Measurements from ENCODE around the gene NRDE2. TPM values are rescaled to one million over a fixed set of nuclear protein-coding genes. Genes with fewer than 3 reads are reported as not detected.
"Not testable (repeated sequence)": the region's sequence is repeated elsewhere in the genome, so short reads cannot be mapped to it uniquely, and the experiment has no call there.

The NRDE2 gene
- total RNA-seq, 1 donor from 2014 or later: 5.6 TPM

GRCh38 chr14:90272523-90272922, 59.2 kb downstream of the NRDE2 start:
- peak; percentile 59 to 66 for DNase-seq (ENCODE audit: low read depth in 2 of 2)

- DNase-seq (ENCODE audit: low read depth in 2 of 2): no peak
These were observed 63.3 kb downstream of the NRDE2 start for GRCh38 chr14:90268420-90268819.

GRCh38 chr14:90266441-90267154, 65.1 kb downstream of the NRDE2 start:
- DNase-seq (ENCODE audit: low read depth in 2 of 2): no peak

- no peak for DNase-seq (ENCODE audit: low read depth in 2 of 2)
These were observed 67.8 kb downstream of the NRDE2 start for GRCh38 chr14:90263748-90264449.

- peak; percentile 93 to 96 for DNase-seq (ENCODE audit: low read depth in 2 of 2)
These were observed 75.2 kb downstream of the NRDE2 start, which contains the start of gene PSMC1 for GRCh38 chr14:90256354-90257131. Gene PSMC1 (plus strand): TSS chr14:90256553. CDS start chr14:90256598, 45 bp downstream.

- DNase-seq (ENCODE audit: low read depth in 2 of 2): no peak
These were observed 75.9 kb downstream of the NRDE2 start for GRCh38 chr14:90255871-90256270.

- DNase-seq (ENCODE audit: low read depth in 2 of 2): no peak
These were observed 77.9 kb downstream of the NRDE2 start for GRCh38 chr14:90253826-90254225.

GRCh38 chr14:90248594-90248993, 83.1 kb downstream of the NRDE2 start:
- no peak for DNase-seq (ENCODE audit: low read depth in 2 of 2)

GRCh38 chr14:90247441-90247840, 84.3 kb downstream of the NRDE2 start:
- DNase-seq (ENCODE audit: low read depth in 2 of 2): not testable (repeated sequence)

- no peak for DNase-seq (ENCODE audit: low read depth in 2 of 2)
These were observed 84.8 kb downstream of the NRDE2 start for GRCh38 chr14:90246936-90247335.

- DNase-seq (ENCODE audit: low read depth in 2 of 2): no peak
These were observed 89.3 kb downstream of the NRDE2 start for GRCh38 chr14:90242444-90242843.

GRCh38 chr14:90239139-90239538, 92.6 kb downstream of the NRDE2 start:
- DNase-seq (ENCODE audit: low read depth in 2 of 2): peak; percentile 8 to 24

GRCh38 chr14:90235179-90235976, 96.4 kb downstream of the NRDE2 start:
- peak; percentile 60 to 69 for DNase-seq (ENCODE audit: low read depth in 2 of 2)

GRCh38 chr14:90229942-90230341, 101.8 kb downstream of the NRDE2 start:
- DNase-seq (ENCODE audit: low read depth in 2 of 2): not testable (repeated sequence)

GRCh38 chr14:90228478-90228877, 103.3 kb downstream of the NRDE2 start:
- DNase-seq (ENCODE audit: low read depth in 2 of 2): no peak

Other genes starting within 250 kb of the NRDE2 start
- gene PSMC1, start 75.4 kb downstream of the NRDE2 start, total RNA-seq: 56.7 and 66.3 TPM in 2 replicates
- 1,344 and 1,414 TPM in 2 replicates for gene CALM1, start 65.1 kb upstream of the NRDE2 start, total RNA-seq

All from lung microvascular endothelial cell (primary cell).